Hypothalamus (tissue), 51 donors: ENCODE measurements around the gene FER.
"Not testable (repeated sequence)": the region's sequence is repeated elsewhere in the genome, so short reads cannot be mapped to it uniquely, and the experiment has no call there.

ENCODE experiments used
- DNase-seq, 51 donors: peaks; one replicate each; lab custom pipeline; 2025; lab: John Stamatoyannopoulos, UW

FER gene

DNA sequence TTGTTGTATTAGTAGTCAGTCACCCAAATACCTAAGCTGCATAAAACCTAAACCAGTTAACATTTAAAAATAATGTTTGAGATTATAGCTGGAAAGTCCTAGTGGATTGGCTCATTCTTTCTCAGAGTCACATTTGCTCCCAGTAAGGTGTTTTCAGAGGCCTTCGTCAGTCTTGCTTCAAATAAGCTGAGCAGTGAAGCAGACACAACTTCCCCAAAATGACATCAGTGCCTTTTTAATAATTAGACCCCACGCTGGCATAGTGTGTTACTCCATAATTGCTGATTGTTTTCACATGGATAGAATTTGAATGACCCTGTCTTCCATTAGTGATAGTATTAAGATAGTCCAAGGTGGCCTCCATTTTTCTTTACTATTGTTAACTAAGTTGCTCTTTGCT lies 416.3 kb downstream of the FER start:
- no peak for DNase-seq

DNA sequence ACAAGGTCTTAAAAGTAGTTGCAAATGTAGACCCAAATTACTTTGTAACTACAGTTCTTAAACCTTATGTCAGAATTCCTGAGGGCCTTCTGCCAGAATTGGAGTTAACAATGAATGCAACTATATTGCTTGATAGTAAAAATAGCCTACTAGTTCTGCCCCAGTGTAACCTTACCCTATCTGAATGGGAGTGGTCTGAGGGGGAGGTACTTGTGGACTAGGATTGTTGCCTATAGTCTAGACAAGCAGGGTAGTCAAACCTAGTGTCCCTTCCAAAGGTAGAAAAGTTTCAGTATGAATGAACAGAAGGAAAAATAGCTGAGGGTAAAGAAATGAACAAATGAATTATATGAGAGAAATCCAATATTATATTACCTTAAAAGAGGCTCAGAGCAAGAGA lies 419.9 kb downstream of the FER start:
- DNase-seq: no peak

DNA sequence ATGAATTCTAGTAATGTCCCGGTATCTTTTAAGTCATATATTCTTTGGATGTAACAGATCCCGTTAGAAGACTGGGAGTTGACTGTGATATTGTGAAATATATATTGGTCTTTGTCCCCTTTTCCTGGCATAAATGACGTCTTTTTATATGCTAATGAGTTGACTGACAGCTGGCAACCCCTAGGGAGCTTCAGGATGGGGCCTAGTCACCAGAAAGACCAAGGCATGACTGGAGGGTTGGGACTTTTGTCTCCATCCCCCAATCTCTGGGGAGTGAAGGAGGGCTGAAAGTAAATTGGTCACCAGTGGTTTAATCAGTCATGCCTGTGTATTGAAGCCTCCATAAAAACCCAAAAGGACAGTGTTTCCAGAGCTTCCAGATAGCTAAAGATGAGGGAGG lies 420.5 kb downstream of the FER start:
- no peak for DNase-seq

DNA sequence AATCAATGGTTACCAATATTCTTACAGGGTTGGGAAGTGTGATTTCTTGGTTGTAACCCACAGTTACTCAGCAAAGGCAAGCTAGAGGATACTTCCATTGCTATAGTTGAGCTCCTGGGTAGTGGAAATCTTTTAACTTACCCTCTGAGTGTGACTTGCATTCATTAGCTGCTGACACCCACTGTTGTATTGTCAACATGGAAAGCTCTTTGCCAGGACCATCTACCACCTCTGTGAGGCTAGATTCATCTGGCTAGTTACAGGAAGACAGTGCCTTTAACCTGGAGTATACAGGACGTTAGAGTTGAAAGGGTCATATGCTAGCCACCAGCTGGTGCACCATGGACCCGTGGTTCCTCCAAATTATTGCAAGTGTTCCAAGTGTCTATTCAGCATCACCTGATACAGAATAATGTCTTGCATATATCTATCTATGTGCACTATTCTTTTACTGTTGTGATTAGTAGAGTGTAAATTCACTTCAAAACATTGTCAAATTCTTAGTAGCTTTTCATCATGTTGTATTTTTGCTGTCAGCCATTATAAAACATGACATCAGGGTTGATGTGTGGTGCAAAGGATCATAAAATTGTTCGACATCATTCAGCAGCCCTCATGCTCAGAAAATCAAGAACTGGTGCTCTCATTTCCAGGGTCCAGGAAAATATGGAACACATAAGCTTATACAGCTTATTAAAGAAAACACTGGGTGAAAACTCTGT lies 423.1 kb downstream of the FER start:
- DNase-seq: no peak

DNA sequence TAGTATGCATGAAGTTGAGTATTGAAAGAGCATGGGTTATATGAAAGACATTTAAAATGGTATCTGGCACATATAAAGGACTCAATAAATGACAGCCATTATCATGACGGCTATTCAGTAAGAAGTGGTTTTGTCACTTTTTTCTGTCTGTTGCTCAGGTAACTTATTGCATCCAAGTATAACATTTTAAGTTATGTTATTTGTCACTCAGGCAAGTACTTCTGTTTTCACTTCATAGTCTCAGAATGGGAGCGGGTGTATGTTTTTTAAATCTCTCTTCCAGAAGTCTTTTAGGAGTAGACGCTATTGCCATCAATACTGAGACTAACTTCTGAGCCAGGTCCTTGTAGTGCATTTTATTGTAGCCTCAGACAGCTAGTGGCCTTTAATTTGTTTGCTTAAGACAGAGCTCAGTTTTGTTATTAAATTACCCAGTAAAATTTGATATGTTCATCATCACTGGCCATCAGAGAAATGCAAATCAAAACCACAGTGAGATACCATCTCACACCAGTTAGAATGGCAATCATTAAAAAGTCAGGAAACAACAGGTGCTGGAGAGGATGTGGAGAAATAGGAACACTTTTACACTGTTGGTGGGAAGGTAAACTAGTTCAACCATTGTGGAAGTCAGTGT lies 423.9 kb downstream of the FER start:
- DNase-seq: not testable (repeated sequence)

DNA sequence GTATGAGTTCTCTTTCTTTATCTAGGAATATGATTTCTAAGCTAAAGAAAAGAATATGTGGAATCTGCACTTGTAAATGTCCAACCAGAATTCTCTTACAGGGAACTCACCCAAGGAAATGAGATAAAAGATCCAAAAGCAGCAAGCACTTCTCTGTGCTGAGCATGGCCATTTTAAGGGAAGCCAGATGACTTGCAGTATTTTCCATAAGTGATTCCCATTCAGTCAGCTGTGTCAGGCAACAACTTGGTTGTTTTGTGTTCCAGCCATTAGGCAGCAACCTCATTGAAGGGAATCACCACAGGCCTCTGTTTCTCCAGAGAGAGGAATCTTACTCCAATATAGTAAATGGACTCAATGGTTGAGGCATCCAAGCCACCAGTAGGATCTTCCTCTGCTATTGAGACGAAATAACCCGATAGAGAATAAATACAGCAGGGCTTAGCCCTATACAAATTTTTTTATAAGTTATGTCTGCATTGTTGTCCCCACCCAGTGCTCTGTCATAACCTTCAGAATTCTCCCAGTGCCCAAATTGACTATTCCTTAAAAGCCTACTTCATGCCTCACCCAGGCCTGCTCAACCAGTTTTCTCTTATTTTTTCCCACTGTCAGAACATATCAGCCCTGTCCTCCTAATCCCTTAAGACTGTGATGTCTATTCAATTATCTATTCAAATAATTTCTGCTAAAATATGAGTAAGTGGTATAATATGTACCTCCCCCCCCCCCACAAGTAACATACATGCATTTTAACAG lies 425.5 kb downstream of the FER start:
- DNase-seq: no peak

DNA sequence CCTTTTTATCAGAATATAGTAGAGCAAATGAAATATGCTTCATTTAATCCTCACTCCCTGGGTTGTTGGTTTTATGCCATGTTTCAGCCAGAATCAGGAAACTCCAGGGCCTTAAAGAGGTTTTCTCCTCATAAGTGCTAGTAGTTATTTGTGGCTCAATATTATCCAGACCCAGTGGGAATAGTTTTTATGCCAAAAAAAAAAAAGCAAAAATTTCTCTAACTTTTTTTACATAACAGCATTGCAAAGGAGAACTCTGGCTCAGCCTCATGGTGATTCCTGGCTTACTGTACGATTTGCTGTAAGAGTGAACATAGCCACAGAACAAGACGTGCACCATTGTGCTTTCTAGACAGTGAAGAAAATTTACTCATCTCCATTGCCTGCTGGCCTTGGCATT lies 429.5 kb downstream of the FER start:
- DNase-seq: no peak

DNA sequence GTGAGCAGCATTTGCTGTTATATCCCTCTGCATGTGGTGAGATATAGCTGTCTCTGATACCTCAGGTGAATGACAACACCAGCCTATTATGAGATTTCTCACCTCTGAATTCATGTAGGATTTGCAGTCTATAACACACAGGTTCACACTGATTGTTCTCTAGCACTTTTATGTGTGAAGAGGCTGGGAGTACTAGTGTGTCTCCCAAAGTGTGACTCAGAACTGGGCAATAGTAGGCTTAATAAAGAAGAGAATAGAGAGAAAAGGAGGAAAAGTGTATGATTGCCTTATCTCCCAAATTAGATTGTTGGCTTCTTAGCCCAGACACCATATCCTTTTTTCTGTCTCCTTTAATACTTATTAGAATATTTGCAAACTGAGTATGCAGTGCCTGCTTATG lies 430.1 kb downstream of the FER start:
- no peak for DNase-seq

DNA sequence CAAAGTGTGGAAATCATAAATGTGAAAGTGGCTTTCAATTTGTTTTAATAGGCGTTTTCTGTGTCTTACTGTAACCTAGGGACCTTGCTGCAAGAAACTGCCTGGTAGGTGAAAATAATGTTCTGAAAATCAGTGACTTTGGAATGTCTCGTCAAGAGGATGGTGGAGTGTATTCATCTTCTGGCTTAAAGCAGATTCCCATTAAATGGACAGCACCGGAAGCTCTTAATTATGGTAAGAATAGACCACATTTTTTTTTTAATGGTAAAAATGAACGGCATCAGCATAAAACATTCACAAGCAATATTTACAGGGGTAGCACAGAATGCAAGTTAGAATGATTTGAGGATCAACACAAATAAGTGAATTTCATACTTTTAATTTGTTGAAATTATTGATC lies 433.0 kb downstream of the FER start:
- no peak for DNase-seq

DNA sequence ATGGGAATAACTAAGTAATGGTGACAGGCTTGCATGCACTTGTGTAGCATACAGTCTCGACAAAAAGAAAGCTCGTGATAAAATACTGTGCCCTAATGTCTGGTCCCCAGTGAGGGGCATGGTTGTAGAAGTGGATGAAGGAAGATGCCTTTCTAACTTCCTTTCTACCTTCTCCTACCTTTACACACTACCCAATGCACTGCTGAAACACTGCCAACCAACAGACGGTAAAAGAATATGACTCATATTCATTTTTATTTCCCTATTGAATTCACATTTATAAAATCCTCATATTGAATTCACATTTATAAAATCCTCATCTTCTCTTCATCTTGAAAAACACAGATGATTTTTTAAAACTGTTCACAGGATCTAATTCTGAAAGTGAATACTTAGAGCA lies 439.1 kb downstream of the FER start:
- no peak for DNase-seq

DNA sequence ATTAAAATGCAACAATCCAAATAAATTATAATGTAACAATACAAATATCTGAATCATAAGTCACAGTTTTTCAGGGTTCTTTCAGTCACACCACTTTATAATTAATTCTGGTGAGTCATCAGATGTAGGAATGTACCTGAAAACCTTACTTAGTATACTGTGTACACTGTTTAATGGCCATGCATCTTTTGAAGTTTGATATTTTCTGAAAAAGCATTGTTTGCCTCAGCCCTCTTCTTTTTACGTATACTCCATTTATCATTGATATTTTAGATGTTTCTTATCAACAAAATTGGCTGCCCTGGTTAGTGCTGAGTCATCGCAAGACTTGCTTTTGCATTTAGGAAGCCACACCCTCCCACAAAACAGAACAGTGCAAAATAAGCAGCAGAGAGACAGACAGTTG lies 443.5 kb downstream of the FER start:
- peak in 1 of 51 donors; percentile 5 for DNase-seq

DNA sequence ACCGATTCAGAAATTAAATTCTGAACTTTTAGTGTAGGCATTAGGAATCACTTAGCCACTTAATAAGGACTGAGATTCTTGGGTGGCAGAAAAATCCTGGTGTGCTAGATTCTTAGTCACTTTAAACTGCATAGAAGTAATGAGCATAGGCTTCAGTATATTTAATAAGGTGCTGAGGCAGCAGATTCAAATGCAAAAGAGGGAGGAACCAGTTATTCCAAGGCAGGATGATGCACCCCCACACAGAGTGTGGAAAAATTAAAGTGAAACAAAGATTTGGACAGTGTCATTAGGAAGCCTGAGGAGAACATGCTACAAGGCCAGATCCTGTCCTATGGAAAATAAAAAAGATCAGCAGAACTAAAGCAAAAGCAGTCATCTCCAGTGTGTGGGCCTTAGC lies 444.3 kb downstream of the FER start:
- no peak for DNase-seq

DNA sequence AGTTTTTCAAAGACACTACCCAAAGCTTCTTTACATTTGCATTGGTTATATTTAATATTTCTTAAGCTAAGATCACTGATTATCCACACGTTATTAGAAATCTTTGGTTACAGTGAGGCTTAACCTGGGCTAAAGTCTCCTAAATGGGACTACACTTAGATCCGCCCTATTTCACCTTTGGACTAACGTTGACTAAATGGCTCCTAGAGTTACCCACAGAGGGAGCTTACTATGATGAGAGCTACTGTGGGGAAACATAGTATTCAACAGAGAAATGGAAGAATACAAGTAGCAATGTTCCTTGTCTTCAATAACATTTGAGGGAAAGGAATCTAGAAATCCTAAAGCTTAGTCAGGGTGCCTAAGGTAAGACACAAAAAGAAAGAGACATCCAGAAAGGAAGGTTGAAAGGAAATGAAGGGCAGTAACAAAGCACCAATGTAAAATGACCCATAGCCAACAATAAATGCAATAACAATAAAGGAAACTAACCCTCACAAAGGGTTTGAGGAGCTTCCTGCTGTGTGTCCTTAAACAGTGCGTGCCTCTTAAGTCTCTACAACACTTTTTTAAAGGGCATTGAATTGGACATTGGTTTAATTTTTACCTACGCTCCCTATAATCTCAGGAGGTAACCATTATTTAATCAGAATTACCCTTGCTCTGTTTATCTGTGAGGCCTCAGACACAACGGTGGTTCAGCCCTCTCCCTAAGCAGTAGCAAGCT lies 445.0 kb downstream of the FER start:
- DNase-seq: no peak

DNA sequence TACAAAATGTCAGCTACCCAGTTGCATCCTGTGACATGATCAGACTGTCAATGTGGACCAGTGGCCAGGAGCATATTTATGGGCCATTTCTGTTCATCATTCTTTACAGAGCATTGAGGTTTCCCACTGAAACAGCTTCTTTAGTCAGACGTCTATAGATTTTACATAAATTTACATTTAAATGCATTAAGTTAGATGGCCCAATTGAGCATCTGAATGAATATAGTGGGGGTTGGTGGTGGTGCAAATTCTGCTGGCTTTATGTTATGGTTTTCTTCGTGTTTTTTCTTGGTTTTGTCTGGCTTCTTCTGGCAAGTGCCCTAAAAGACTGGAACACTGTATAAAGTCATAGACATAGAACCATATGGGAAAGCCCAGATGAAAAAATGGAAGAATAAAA lies 448.0 kb downstream of the FER start:
- DNase-seq: no peak

DNA sequence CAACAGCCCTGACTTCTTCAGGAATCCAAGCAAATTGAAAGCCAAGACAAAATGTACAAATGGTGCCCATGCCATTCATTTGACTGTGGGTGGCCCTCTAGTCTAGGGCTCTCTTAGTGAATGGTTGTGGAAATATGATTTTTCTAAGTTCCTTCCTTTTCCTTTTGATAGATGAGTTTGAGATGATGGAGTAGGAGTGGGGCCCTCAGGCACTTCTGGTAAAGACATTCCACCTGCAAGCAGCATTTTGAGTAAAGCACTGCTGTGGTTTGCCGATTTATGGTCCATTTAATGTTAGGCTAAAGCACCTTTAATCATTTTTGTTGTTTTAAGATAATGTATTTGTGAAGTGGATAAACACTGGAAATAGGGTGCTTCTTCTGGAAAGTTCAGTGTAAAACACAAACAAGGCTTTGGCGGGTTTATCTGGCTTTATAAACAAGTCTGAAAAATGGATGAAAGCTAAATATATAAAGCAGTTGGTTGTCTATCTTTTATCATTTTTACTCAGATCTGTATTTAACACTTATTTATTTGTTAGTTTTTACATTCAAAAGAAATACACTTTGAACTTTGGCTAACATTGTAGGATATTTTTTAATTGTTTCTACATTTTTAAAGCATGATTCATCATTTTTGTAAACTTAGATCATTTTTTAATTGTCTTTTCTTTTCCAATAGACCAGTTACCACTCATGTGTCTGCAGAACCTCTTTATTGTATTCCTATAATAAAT lies 448.6 kb downstream of the FER start:
- DNase-seq: no peak

DNA sequence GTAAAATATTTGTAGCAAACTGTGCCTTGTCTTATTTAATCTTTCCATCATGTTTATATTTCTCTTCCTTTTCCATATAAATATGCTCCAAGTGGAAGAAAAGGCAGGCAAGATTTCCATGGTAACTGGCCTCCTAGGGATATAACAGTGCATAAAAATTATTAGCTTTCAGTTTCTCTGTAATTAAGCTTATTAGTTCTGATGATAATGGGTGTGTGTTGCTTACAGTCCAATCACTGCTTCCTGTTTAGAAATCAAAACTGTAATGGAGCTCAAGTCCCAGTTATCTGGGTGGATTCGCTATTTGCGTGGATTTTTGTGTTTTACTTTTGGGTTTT lies 449.1 kb downstream of the FER start:
- DNase-seq: no peak

DNA sequence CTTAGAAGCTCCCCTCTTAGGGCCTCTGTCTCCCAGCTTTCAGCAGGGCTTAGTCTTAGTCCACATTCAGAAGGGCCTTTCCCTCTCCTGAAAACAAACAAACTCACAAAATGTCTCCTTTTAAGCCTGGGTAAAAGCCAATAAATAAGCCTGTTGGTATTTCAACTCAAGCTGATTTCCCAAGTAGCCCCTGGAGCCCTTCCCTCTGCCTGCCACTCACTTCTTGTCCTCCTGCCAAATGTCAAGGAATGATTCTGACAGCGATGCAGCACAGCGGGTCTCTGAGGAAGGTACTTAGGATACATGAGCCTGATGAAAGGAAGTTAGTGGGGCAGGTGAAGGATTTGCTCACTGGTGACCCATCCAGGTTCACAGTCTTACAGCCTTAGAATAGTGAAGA lies 451.6 kb downstream of the FER start:
- no peak for DNase-seq

DNA sequence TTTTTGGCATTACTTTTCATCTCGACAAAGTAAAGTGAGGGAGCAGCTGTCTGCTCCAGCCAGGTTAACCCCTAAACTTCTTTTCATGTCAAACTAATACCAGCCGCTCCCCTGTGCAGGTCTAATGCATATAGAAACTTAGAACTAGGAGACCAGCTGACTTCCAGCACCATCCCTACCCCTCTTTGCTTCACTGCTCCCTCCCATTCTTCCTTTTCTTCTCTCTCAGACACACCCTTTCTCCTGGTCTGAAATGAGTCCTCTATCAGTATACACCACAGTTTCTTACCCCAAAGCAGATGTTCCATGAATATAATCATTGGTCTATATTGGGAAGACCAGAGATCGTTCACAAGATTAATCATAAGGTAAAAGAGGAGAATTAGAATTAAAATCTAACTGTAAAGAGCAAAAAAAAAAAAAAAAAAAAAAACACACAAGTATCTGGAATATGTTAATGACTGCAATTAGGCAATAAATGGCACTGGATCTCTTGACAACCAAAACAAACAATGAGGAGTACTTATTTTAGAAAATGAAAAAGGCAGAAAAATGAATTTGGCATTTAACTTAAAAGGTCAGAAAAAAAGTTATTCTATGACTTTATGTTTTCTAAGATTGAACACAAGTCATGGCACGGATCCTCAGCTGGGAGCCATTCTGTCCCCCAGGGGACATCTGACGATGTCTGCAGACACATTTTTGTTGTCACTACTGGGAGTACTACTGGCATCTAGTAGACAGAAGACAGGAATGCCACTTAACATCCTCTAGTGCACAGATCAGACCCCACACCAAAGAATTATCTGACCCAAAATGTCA lies 452.3 kb downstream of the FER start:
- no peak for DNase-seq

DNA sequence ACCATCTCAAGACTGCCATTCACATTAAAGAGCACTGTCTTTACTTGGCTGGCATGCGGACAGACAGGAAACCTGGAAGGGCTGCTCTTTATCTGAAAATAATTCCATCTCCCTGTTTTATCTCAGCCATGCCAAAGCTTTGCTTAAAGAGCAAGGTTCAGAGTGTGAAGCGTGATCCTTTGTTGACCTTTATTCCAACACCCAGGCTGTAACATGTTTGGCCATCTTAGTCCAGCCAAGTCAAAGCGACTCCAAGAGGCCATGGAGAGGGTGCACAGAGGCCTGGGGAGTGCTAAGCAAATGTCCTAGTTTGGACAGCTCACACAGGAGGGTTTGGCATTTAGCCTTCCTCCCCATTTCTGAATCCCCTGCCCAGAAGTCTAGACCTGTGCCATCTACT lies 467.3 kb downstream of the FER start:
- DNase-seq: no peak

DNA sequence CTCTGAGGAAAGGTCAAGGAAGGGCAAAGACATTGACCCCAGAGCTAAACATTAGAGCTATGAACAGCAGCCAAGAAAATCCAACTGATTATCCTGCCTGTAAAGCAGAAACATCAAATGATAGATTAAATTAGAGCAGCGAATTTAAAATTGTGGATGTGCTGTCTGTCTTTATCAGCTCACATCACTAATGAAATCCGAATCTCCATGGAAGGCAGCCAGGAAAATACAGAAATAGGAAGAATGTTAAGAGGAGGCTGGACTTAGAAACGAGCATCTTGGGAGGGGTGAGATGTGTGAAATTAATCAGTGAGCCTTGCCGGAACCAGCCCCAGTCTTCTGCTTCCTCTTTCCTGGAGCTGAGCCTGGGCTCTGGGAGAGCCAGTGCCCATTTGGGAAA lies 471.1 kb downstream of the FER start:
- DNase-seq: no peak
